HCT116 (cell line): ENCODE data around the gene MAN2B1. TPM values are rescaled to one million over a fixed set of nuclear protein-coding genes. Genes with fewer than 3 reads are reported as not detected.

Source experiments
- ATAC-seq: fragments of 200-7000 bp; cut with Tn5 transposase; 2 replicates; pipeline ENCODE4 v1.9.1; 2020; ENCODE audit warnings: mild to moderate bottlenecking, moderate library complexity
- BruUV-seq: library from RNA; stranded (reverse); fragments of 400-500 nt; replicated peaks from 2 replicates; lab custom pipeline; 2021; lab: Mats Ljungman, UMichigan
- CTCF ChIA-PET: fragments of 300-600 bp; sonication (Branson Sonifier 250); formaldehyde crosslinking; loops from one replicate; lab custom pipeline; 2021; ENCODE audit warnings: antibody characterized with exemption; lab: Charles Lee
- POLR2A ChIA-PET: fragments of 300-600, 350-600 bp; sonication (Branson Sonifier 250); formaldehyde crosslinking; loops from one replicate; lab custom pipeline; 2021; ENCODE audit warnings: antibody characterized with exemption; lab: Charles Lee
- RAD21 ChIA-PET, 2 experiments: fragments of 300-600 bp; sonication (Branson Sonifier 250); formaldehyde crosslinking; loops; one replicate each; lab custom pipeline; 2023; ENCODE audit warnings: low total read pairs in 2 of 2; ENCODE audit not compliant: uncharacterized antibody in 2 of 2, unreplicated experiment in 2 of 2, low non-redundant PET in 1 of 2; lab: Charles Lee
- DNase-seq: peaks from one replicate; pipeline ENCODE4 v3.0.0-alpha.2; 2010; ENCODE audit warnings: low read depth, low spot score
- H2AFZ ChIP-seq: fragments of 200-600 bp; shearing (Covaris generic), sonication (generic); 2 replicates; pipeline ENCODE4 v1.6.1; 2017; ENCODE audit warnings: low read depth, mixed run types, mixed read lengths, antibody characterized with exemption, low read length; ENCODE audit not compliant: poor library complexity, severe bottlenecking
- H3K27ac ChIP-seq: 2 replicates; pipeline ENCODE4 v1.5.1; 2012; ENCODE audit warnings: low read depth, low read length
- H3K27me3 ChIP-seq: fragments of 200-600 bp; sonication (generic); 2 replicates; pipeline ENCODE4 v1.6.1; 2016; ENCODE audit warnings: mixed run types, low read length, mixed read lengths; ENCODE audit not compliant: insufficient read depth
- H3K36me3 ChIP-seq, 2 experiments: fragments of 200-500 bp in 1 of 2; fragments of 200-600 bp in 1 of 2; sonication (Bioruptor generic) in 1 of 2; sonication (generic) in 1 of 2; 2 replicates each; pipeline versions ENCODE4 v1.5.1 to v1.6.1; 2014 to 2016; ENCODE audit warnings: low read length in 2 of 2, inconsistent platforms in 1 of 2, mixed read lengths in 1 of 2, mixed run types in 1 of 2; ENCODE audit not compliant: insufficient read depth in 2 of 2, control insufficient read depth in 1 of 2
- H3K4me1 ChIP-seq, 2 experiments: fragments of 200-600 bp in 1 of 2; sonication (generic) in 1 of 2; 2 replicates each; pipeline versions ENCODE4 v1.5.1 to v1.6.1; 2012 to 2017; ENCODE audit warnings: low read length in 2 of 2, inconsistent platforms in 1 of 2, mild to moderate bottlenecking in 1 of 2, mixed read lengths in 1 of 2, mixed run types in 1 of 2, moderate library complexity in 1 of 2; ENCODE audit not compliant: insufficient read depth in 2 of 2, control insufficient read depth in 1 of 2
- H3K4me2 ChIP-seq: fragments of 200-600 bp; sonication (generic); 2 replicates; pipeline ENCODE4 v1.6.1; 2017; ENCODE audit warnings: mixed run types, low read length, mixed read lengths
- H3K4me3 ChIP-seq, 2 experiments: fragments of 200-600 bp in 1 of 2; sonication (generic) in 1 of 2; replicated peaks in 1 of 2; 2 replicates each; pipeline ENCODE4 v1.5.1; 2011 to 2016; ENCODE audit warnings: low read length in 2 of 2, control low read depth in 1 of 2, low read depth in 1 of 2, mild to moderate bottlenecking in 1 of 2, mixed read lengths in 1 of 2, mixed run types in 1 of 2
- H3K79me2 ChIP-seq: fragments of 200-600 bp; sonication (generic); 2 replicates; pipeline ENCODE4 v1.6.1; 2017; ENCODE audit warnings: mild to moderate bottlenecking, mixed run types, low read length, moderate library complexity, mixed read lengths; ENCODE audit not compliant: insufficient read depth
- H3K9ac ChIP-seq: fragments of 200-600 bp; sonication (generic); 2 replicates; pipeline ENCODE4 v1.6.1; 2016; ENCODE audit warnings: low read length, mixed read lengths
- H3K9me2 ChIP-seq: fragments of 200-600 bp; sonication (generic), shearing (Covaris generic); 2 replicates; pipeline ENCODE4 v1.6.1; 2017; ENCODE audit warnings: mixed run types, mild to moderate bottlenecking, moderate library complexity; ENCODE audit not compliant: insufficient read depth
- H3K9me3 ChIP-seq, 2 experiments: fragments of 200-500 bp in 1 of 2; fragments of 200-600 bp in 1 of 2; sonication (Bioruptor generic) in 1 of 2; sonication (generic) in 1 of 2; 2 replicates each; pipeline ENCODE4 v1.6.1; 2014 to 2017; ENCODE audit warnings: low read length in 2 of 2, mixed read lengths in 2 of 2, inconsistent platforms in 1 of 2, low read depth in 1 of 2, mild to moderate bottlenecking in 1 of 2, mixed run types in 1 of 2, moderate library complexity in 1 of 2; ENCODE audit not compliant: control insufficient read depth in 1 of 2, insufficient read depth in 1 of 2
- H4K20me1 ChIP-seq: fragments of 200-600 bp; sonication (generic), shearing (Covaris generic); 2 replicates; pipeline ENCODE4 v1.6.1; 2017; ENCODE audit warnings: mixed run types, mild to moderate bottlenecking, moderate library complexity; ENCODE audit not compliant: insufficient read depth
- ATF3 ChIP-seq: IDR thresholded peaks from 2 replicates; pipeline ENCODE4 v1.6.1; 2012
- CBX3 ChIP-seq: IDR thresholded peaks from 2 replicates; pipeline ENCODE4 v1.6.1; 2012; ENCODE audit warnings: low read depth
- CEBPB ChIP-seq: IDR thresholded peaks from 2 replicates; pipeline ENCODE4 v1.6.1; 2012; ENCODE audit warnings: low read depth
- EGR1 ChIP-seq: IDR thresholded peaks from 2 replicates; pipeline ENCODE4 v1.6.1; 2012; ENCODE audit warnings: low read depth
- ELF1 ChIP-seq: IDR thresholded peaks from 2 replicates; pipeline ENCODE4 v1.6.1; 2012; ENCODE audit warnings: low read depth, borderline replicate concordance
- EZH2 ChIP-seq: fragments of 200-600 bp; sonication (generic); IDR thresholded peaks from 2 replicates; pipeline ENCODE4 v1.6.1; 2017; ENCODE audit warnings: antibody characterized with exemption, mixed run types
- EZH2phosphoT487 ChIP-seq: fragments of 200-600 bp; IDR thresholded peaks from 2 replicates; pipeline ENCODE4 v1.6.1; 2018; ENCODE audit warnings: antibody characterized with exemption, borderline replicate concordance
- FOSL1 ChIP-seq: IDR thresholded peaks from 2 replicates; pipeline ENCODE4 v1.6.1; 2012; ENCODE audit warnings: low read depth
- JUND ChIP-seq: IDR thresholded peaks from 2 replicates; pipeline ENCODE4 v1.6.1; 2012
- RAD21 ChIP-seq: IDR thresholded peaks from 2 replicates; pipeline ENCODE4 v1.6.1; 2012; ENCODE audit warnings: low read depth, mild to moderate bottlenecking
- SP1 ChIP-seq: IDR thresholded peaks from 2 replicates; pipeline ENCODE4 v1.6.1; 2012; ENCODE audit warnings: low read depth
- SRF ChIP-seq: IDR thresholded peaks from 2 replicates; pipeline ENCODE4 v1.6.1; 2012; ENCODE audit warnings: low read depth
- TCF7L2 ChIP-seq: IDR thresholded peaks from 2 replicates; pipeline ENCODE4 v1.7.0; 2011; ENCODE audit warnings: borderline replicate concordance, inconsistent platforms; ENCODE audit not compliant: insufficient read depth, insufficient read length; ENCODE audit errors: extremely low read depth
- YY1 ChIP-seq: IDR thresholded peaks from 2 replicates; pipeline ENCODE4 v1.6.1; 2011; ENCODE audit warnings: low read length, low read depth, moderate library complexity, mild to moderate bottlenecking; ENCODE audit not compliant: insufficient replicate concordance; ENCODE audit errors: extremely low read depth
- ZFX ChIP-seq: fragments of 450-650 bp; IDR thresholded peaks from 2 replicates; pipeline ENCODE4 v1.6.1; 2017
- ZNF274 ChIP-seq: fragments of 200-500 bp; sonication (Bioruptor generic); IDR thresholded peaks from 2 replicates; pipeline ENCODE4 v1.6.1; 2014; ENCODE audit warnings: mild to moderate bottlenecking, low read depth, low read length, inconsistent platforms
- intact Hi-C: fragments of 100-400 bp; cut with micrococcal nuclease; formaldehyde crosslinking; loops from 2 replicates; pipeline ENCODE4 v1.10.0; 2022
- total RNA-seq: library from RNA; stranded (reverse); gene quantifications from one replicate; pipeline ENCODE4 v1.2.1, GENCODE V29; 2021; ENCODE audit not compliant: unreplicated experiment
- TF ChIP-seq, protein P1 (sequence below), 3 experiments: fragments of 200-600 bp in 1 of 3; sonication (generic) in 1 of 3; IDR thresholded peaks in 2 of 3; conservative IDR thresholded peaks in 1 of 3; 2 replicates each; pipeline ENCODE4 v1.5.1; 2012 to 2017; ENCODE audit warnings: low read depth in 2 of 3, low read length in 2 of 3, antibody characterized with exemption in 1 of 3, borderline replicate concordance in 1 of 3, control low read depth in 1 of 3, mild to moderate bottlenecking in 1 of 3, mixed read lengths in 1 of 3, mixed run types in 1 of 3, moderate library complexity in 1 of 3; ENCODE audit not compliant: insufficient read depth in 1 of 3
- TF ChIP-seq, protein P2 (sequence below): IDR thresholded peaks from 2 replicates; pipeline ENCODE4 v1.6.1; 2012
- TF ChIP-seq, protein P3 (sequence below): IDR thresholded peaks from 2 replicates; pipeline ENCODE4 v1.6.1; 2012; ENCODE audit warnings: low read depth

The MAN2B1 gene
- total RNA-seq, 1 experiment from 2014 or later, result 48.3 TPM

DNA sequence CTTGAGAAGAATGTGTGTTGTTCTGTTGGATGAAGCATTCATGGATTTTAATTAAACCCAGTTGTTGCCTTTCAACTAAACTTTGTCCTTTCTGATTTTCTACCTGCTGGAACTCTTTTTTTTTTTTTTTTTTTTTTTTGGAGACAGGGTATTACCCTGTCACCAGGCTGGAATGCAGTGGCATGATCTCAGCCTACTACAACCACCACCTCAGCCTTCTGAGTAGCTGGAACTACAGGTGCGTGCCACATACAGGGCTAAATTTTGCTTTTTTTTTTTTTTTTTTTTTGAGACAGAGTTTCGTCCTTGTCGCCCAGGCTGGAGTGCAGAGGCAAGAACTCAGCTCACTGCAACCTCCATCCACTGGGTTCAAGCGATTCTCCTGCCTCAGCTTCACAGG is 48.9 kb downstream of the MAN2B1 start:
- H3K36me3 ChIP-seq, result peaks cover 16 to 25% of the 10 kb centered on the region in 2 experiments

More for the DNA sequence above, 48.9 kb downstream of the MAN2B1 start:
- POLR2A ChIA-PET, result no interaction called here
- Histone ChIP-seq H4K20me1 (no peaks in the 10 kb centered on the region), H3K79me2 (peaks cover 81% of the 10 kb centered on the region), H3K9me3 (peaks cover 4 to 6% of the 10 kb centered on the region in 2 experiments; a peak in 2 of 4 replicates), H3K9ac (no peak overlapping the region), H3K27me3 (no peaks in the 10 kb centered on the region), H3K4me3 (no peak overlapping the region), H2AFZ (no peak overlapping the region), H3K27ac (no peak overlapping the region), H3K9me2 (no peaks in the 10 kb centered on the region), H3K4me1 (no peaks in the 10 kb centered on the region), H3K4me2 (no peak overlapping the region)
- CTCF ChIA-PET, result interaction anchor here (0.7 kb wide), 1 partner anchor 557 kb away, joined by 4 read pairs; no protein-coding TSS in a partner anchor
- DNase-seq (no peak), ATAC-seq (no peak)
- intact Hi-C loops, result no loop called here
- TF ChIP-seq SP1 (no peak), TCF7L2 (no peak), EGR1 (no peak), JUND (no peak), SRF (no peak), YY1 (no peak), EZH2phosphoT487 (no peak), ELF1 (no peak), ATF3 (no peak), CEBPB (no peak), ZFX (no peak), FOSL1 (no peak), RAD21 (no peak), EZH2 (no peak), ZNF274 (no peak), CBX3 (no peak)
- TF ChIP-seq, protein P1, sequence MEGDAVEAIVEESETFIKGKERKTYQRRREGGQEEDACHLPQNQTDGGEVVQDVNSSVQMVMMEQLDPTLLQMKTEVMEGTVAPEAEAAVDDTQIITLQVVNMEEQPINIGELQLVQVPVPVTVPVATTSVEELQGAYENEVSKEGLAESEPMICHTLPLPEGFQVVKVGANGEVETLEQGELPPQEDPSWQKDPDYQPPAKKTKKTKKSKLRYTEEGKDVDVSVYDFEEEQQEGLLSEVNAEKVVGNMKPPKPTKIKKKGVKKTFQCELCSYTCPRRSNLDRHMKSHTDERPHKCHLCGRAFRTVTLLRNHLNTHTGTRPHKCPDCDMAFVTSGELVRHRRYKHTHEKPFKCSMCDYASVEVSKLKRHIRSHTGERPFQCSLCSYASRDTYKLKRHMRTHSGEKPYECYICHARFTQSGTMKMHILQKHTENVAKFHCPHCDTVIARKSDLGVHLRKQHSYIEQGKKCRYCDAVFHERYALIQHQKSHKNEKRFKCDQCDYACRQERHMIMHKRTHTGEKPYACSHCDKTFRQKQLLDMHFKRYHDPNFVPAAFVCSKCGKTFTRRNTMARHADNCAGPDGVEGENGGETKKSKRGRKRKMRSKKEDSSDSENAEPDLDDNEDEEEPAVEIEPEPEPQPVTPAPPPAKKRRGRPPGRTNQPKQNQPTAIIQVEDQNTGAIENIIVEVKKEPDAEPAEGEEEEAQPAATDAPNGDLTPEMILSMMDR (IDR thresholded peaks at IDR 0.05 in 2 of 3, conservative IDR thresholded peaks at IDR 0.05 in 1 of 3; ENCODE audit: borderline replicate concordance in 1 of 3, insufficient read depth in 1 of 3, low read depth in 2 of 3, low read length in 2 of 3), result no peak
- TF ChIP-seq, protein P2, sequence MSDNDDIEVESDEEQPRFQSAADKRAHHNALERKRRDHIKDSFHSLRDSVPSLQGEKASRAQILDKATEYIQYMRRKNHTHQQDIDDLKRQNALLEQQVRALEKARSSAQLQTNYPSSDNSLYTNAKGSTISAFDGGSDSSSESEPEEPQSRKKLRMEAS, result no peak
- TF ChIP-seq, protein P3, sequence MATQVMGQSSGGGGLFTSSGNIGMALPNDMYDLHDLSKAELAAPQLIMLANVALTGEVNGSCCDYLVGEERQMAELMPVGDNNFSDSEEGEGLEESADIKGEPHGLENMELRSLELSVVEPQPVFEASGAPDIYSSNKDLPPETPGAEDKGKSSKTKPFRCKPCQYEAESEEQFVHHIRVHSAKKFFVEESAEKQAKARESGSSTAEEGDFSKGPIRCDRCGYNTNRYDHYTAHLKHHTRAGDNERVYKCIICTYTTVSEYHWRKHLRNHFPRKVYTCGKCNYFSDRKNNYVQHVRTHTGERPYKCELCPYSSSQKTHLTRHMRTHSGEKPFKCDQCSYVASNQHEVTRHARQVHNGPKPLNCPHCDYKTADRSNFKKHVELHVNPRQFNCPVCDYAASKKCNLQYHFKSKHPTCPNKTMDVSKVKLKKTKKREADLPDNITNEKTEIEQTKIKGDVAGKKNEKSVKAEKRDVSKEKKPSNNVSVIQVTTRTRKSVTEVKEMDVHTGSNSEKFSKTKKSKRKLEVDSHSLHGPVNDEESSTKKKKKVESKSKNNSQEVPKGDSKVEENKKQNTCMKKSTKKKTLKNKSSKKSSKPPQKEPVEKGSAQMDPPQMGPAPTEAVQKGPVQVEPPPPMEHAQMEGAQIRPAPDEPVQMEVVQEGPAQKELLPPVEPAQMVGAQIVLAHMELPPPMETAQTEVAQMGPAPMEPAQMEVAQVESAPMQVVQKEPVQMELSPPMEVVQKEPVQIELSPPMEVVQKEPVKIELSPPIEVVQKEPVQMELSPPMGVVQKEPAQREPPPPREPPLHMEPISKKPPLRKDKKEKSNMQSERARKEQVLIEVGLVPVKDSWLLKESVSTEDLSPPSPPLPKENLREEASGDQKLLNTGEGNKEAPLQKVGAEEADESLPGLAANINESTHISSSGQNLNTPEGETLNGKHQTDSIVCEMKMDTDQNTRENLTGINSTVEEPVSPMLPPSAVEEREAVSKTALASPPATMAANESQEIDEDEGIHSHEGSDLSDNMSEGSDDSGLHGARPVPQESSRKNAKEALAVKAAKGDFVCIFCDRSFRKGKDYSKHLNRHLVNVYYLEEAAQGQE, result no peak
- BruUV-seq, result no TSS peak
- RAD21 ChIA-PET, result no interaction called here
